Astrocyte of the cerebellum (primary cell): ENCODE results near the gene SHISAL2A.

Experiments used
- DNase-seq: peaks from one replicate; pipeline ENCODE4 v3.0.0-alpha.2; 2011; ENCODE audit warnings: low read depth
- H3K4me3 ChIP-seq: 2 replicates; pipeline ENCODE4 v1.5.1; 2011; ENCODE audit warnings: mild to moderate bottlenecking, low read depth, low read length, moderate library complexity
- in situ Hi-C: cut with HindIII; loops from 2 replicates; pipeline ENCODE4 v1.10.0; 2017; ENCODE audit warnings: low sequenced_read_pairs
- TF ChIP-seq, protein P1 (sequence below): IDR thresholded peaks from 2 replicates; pipeline ENCODE4 v1.5.1; 2012; ENCODE audit warnings: low read length, low read depth, moderate library complexity, mild to moderate bottlenecking; ENCODE audit errors: missing control alignments

SHISAL2A gene

DNA sequence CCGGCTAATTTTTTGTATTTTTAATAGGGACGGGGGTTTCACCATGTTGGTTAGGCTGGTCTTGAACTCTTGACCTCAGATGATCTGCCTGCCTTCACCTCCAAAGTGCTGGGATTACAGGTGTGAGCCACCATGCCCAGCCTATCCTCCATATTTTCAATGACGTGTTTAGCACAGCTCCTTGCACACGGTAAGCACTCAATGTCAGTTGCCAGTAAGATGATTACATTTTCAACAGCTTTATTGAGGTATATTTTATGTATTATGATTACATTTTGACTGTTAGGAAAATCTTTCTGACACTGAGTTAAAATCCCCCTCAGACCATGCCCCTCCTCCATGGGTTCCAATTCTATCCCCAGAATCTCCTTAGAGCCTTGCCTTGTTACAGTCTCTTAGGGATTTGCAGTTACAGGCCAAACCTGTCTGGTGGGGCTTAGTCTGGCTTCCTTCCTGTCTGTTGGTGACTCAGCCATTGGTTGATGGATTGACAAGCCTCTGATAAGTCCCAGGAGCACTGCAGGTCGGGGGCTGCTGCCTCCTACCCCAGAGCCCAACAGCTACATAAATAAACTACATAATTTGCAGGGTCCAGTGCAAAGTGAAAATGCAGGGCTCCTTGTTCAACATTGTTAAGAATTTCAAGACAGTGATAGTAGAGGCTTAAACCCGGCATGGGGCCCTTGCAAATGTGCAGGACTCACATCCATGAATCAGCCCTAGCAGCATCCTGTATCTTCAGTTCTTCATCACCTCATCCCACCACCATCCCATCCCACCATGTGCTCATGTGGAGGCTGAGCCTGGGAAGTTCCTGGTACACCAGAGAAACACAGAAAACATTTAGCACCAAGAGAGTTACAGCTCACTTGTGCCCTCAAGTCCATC is 41.8 kb downstream of the SHISAL2A start:
- DNase-seq, result no peak
- in situ Hi-C loops, result no loop called here
- no peak overlapping the region for H3K4me3 ChIP-seq
- TF ChIP-seq, protein P1, sequence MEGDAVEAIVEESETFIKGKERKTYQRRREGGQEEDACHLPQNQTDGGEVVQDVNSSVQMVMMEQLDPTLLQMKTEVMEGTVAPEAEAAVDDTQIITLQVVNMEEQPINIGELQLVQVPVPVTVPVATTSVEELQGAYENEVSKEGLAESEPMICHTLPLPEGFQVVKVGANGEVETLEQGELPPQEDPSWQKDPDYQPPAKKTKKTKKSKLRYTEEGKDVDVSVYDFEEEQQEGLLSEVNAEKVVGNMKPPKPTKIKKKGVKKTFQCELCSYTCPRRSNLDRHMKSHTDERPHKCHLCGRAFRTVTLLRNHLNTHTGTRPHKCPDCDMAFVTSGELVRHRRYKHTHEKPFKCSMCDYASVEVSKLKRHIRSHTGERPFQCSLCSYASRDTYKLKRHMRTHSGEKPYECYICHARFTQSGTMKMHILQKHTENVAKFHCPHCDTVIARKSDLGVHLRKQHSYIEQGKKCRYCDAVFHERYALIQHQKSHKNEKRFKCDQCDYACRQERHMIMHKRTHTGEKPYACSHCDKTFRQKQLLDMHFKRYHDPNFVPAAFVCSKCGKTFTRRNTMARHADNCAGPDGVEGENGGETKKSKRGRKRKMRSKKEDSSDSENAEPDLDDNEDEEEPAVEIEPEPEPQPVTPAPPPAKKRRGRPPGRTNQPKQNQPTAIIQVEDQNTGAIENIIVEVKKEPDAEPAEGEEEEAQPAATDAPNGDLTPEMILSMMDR, result no peak

DNA sequence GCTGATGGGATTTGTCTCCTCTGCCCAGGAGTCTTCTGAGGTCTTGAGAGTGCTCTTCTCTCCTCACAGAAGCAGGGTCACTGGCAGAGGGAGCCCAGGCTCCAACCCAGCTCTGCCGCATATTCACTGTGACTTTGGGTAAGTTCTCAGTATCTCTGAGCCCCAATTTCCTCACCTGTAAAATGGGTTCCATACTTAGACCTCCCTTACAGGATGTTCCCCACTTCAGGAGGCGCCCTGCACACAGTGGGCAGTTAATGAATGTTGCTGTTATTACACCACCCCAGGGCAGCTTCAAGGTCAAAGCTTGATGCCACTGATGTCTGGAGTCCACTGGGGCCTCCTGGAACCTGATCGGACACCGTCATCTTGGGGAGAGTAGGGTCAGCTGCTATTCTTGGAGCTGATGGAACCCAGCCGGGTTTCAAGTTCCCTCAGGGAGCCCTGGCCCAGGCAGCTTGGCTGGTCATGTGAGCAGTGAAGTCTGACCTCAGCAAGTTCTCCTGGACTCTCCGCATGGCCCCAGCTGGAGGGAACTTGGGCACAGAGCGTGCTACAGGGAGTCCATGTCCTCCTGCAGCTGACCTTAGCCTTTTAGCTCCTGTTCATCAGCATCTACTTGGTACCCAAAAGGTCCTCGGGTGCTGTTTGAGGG is 43.4 kb downstream of the SHISAL2A start:
- in situ Hi-C loops, result no loop called here
- TF ChIP-seq, protein P1, result no peak
- DNase-seq, result no peak
- no peak overlapping the region for H3K4me3 ChIP-seq

DNA sequence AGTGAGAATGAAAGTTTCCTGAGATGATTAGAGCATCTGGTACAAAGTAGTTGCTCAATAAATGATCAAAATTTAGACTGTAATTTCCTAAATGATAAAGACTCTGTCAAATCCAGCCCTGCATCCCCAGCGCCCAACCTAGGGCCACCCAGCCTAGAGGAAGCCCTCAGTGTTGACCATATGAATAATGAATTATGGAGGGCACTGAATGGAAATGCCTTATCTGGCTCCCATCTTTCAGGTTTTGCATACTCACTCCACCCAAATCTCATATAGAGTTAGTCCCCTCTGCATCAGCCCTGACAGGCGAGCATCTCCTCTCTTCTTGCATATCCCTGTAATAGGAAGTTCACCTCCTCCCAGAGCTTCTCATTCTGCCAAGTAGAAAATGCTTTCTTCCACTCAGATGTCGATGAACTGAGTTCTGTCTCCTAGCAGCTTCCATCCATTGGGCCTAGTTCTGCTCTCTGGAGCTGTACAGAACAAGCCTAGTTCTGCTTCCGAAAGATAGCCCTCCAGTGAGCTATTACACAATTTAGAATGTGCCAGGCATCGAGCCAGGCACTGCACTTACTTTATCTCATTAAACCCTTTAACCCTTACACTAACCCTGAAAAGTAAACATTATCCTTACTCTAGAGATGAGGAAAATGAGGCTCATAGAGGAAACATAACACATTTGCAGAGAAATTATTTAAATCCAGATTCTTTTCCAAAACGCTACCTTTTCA is 44.3 kb downstream of the SHISAL2A start:
- TF ChIP-seq, protein P1, result no peak
- DNase-seq, result no peak
- in situ Hi-C loops, result no loop called here
- no peak overlapping the region for H3K4me3 ChIP-seq

DNA sequence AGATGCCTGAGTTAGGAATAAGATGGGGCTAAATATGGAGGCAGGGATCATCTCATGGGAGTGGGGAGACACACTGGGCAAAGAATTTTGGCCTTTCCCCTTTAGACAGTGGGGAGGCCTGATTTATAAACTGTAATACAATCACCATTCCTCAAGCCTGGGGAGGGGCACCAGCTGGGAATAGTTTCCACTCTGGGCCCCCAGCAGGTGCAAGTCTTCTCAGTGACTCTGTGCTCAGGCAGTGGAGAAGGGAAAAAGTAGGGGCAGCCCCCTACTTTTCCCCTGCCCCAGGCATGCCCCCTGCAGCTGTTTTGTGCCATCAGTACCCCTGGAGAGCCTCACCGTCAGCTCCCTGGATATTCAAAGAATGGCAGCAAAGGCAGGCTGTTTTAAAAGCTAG is 46.1 kb downstream of the SHISAL2A start:
- TF ChIP-seq, protein P1, result no peak
- in situ Hi-C loops, result no loop called here
- DNase-seq, result no peak
- no peak overlapping the region for H3K4me3 ChIP-seq

DNA sequence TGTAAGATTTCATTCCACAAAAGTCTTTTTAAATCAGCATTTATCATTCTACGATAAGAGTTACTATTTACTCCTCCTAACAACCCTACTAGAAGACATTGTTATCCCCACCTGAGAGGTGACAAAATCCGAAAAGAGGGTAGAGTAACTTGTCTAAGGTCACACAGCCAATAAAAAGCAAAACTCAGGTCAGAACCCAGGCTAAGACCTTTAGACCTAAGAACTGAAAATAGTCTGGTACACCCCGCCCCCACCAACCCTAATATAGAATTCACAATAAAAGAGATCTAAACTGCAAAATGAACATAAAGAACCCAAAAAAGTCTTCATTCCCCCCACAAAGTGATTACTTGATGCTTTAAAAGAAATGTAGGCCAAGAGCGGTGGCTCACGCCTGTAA is 46.5 kb downstream of the SHISAL2A start:
- DNase-seq, result no peak
- TF ChIP-seq, protein P1, result no peak
- in situ Hi-C loops, result no loop called here
- no peak overlapping the region for H3K4me3 ChIP-seq

DNA sequence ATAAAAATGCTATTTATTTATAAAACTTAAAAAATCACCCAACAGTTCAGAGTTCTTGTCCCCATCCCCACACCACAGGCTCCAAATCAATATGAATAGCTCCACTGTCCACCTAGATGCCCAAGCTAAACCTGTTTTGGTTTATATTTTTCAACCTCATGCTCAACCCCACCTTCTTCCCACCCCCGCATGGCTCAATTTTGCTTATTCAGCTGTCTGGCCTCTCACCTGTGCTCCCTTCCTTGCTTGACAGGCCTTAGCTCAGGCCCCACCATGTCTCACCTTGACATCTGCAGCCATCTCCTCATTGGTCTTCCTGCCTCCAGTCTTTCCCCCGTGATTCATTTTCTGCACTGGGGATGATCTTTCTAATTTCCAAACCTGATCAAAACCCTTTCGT is 47.4 kb downstream of the SHISAL2A start:
- no peak for DNase-seq
- H3K4me3 ChIP-seq, result no peak overlapping the region
- in situ Hi-C loops, result no loop called here
- TF ChIP-seq, protein P1, result no peak
